Testis (tissue), 2 donors: Measurements from ENCODE around the gene KIAA1586.

ENCODE experiments used
- POLR2A ChIP-seq: fragments of 450-650 bp; IDR thresholded peaks from one replicate; pipeline ENCODE4 v1.6.1; 2017; ENCODE audit warnings: antibody characterized with exemption, mild to moderate bottlenecking, moderate library complexity
- TF ChIP-seq, protein P1 (sequence below), 3 experiments: fragments of 450-650 bp in 2 of 3; fragments of 200-600 bp in 1 of 3; sonication (generic) in 1 of 3; IDR thresholded peaks; one replicate each; pipeline ENCODE4 v1.5.1; 2016 to 2019; ENCODE audit warnings: antibody characterized with exemption in 3 of 3, mild to moderate bottlenecking in 2 of 3, moderate library complexity in 1 of 3

DNA sequence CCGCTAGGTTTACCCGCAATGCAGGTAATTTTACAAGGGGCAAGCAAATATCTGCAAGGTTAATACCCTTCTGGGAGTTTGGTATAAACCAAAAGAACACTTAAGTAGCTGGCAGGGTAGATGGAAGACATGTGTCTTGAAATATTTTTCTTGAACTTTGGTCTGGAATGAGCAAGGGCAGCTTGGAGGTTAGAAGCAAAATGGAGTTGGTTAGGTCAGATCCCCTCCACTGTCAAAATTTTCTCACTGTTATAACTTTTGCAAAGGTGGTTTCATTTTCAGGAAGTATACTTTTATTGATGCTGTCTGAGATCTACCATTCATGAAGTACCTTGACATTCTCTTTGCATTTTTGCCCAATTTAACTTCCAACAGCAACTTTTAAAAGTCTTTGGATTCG, 13.3 kb upstream of the KIAA1586 start:
- TF ChIP-seq POLR2A, result no peak
- TF ChIP-seq, protein P1, sequence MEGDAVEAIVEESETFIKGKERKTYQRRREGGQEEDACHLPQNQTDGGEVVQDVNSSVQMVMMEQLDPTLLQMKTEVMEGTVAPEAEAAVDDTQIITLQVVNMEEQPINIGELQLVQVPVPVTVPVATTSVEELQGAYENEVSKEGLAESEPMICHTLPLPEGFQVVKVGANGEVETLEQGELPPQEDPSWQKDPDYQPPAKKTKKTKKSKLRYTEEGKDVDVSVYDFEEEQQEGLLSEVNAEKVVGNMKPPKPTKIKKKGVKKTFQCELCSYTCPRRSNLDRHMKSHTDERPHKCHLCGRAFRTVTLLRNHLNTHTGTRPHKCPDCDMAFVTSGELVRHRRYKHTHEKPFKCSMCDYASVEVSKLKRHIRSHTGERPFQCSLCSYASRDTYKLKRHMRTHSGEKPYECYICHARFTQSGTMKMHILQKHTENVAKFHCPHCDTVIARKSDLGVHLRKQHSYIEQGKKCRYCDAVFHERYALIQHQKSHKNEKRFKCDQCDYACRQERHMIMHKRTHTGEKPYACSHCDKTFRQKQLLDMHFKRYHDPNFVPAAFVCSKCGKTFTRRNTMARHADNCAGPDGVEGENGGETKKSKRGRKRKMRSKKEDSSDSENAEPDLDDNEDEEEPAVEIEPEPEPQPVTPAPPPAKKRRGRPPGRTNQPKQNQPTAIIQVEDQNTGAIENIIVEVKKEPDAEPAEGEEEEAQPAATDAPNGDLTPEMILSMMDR (IDR thresholded peaks at IDR 0.05), result no peak
